ENCODE measurements around the gene C1orf198.

DNA sequence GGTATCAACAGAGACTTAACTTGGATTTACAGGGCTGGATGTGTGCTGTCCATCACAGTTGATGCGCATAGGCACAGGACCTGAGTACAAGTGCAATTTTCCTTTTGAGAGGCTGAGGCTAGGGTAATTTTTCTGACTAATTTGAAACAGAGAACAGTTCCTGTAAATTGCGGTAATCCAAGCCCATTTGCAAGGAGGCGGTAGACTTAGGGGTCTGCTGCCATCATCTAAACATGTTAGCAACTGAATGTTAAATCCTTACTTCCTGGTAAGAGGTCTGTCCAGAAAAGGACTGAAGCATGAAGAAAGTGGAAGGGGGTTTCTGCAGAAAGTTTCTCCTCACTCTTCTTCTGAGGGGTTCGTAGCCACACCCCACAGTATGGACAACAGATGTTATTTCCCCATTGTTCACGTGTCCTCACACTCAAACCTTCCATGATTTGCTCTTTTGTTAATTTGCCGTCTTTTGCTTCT, 23.7 kb upstream of the C1orf198 start:
- no peak for TF ChIP-seq FOXJ3 (CRISPR knock-in tag; IDR thresholded peaks at IDR 0.05)
- no peak for TF ChIP-seq RAD21 (IDR thresholded peaks at IDR 0.05; ENCODE audit: low read length)
- no peak for TF ChIP-seq NFIC (IDR thresholded peaks at IDR 0.05; ENCODE audit: borderline replicate concordance)
- TF ChIP-seq TCF12 (IDR thresholded peaks at IDR 0.05), result no peak
- TF ChIP-seq, protein P1, sequence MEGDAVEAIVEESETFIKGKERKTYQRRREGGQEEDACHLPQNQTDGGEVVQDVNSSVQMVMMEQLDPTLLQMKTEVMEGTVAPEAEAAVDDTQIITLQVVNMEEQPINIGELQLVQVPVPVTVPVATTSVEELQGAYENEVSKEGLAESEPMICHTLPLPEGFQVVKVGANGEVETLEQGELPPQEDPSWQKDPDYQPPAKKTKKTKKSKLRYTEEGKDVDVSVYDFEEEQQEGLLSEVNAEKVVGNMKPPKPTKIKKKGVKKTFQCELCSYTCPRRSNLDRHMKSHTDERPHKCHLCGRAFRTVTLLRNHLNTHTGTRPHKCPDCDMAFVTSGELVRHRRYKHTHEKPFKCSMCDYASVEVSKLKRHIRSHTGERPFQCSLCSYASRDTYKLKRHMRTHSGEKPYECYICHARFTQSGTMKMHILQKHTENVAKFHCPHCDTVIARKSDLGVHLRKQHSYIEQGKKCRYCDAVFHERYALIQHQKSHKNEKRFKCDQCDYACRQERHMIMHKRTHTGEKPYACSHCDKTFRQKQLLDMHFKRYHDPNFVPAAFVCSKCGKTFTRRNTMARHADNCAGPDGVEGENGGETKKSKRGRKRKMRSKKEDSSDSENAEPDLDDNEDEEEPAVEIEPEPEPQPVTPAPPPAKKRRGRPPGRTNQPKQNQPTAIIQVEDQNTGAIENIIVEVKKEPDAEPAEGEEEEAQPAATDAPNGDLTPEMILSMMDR (IDR thresholded peaks at IDR 0.05), result no peak
- TF ChIP-seq, protein P2, sequence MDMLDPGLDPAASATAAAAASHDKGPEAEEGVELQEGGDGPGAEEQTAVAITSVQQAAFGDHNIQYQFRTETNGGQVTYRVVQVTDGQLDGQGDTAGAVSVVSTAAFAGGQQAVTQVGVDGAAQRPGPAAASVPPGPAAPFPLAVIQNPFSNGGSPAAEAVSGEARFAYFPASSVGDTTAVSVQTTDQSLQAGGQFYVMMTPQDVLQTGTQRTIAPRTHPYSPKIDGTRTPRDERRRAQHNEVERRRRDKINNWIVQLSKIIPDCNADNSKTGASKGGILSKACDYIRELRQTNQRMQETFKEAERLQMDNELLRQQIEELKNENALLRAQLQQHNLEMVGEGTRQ (IDR thresholded peaks at IDR 0.05; ENCODE audit: borderline replicate concordance, low read depth, low read length), result no peak
- TF ChIP-seq MXI1 (IDR thresholded peaks at IDR 0.05; ENCODE audit: low read depth, low read length), result no peak
- no peak for TF ChIP-seq SIN3A (IDR thresholded peaks at IDR 0.05; ENCODE audit: borderline replicate concordance, low read depth, low read length)
- no peak for TF ChIP-seq YY1 (IDR thresholded peaks at IDR 0.05; ENCODE audit: low read depth)
- TF ChIP-seq POLR2AphosphoS5 (IDR thresholded peaks at IDR 0.05; ENCODE audit: low read depth, low read length), result no peak
- no peak for TF ChIP-seq GABPA (IDR thresholded peaks at IDR 0.05; ENCODE audit: low read depth)
- TF ChIP-seq, protein P3, sequence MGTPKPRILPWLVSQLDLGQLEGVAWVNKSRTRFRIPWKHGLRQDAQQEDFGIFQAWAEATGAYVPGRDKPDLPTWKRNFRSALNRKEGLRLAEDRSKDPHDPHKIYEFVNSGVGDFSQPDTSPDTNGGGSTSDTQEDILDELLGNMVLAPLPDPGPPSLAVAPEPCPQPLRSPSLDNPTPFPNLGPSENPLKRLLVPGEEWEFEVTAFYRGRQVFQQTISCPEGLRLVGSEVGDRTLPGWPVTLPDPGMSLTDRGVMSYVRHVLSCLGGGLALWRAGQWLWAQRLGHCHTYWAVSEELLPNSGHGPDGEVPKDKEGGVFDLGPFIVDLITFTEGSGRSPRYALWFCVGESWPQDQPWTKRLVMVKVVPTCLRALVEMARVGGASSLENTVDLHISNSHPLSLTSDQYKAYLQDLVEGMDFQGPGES (IDR thresholded peaks at IDR 0.05; ENCODE audit: low read depth, low read length), result no peak
